T-helper 1 cell treated with Interleukin-12 subunit alpha and Interleukin-12 subunit beta and Interleukin-4 antibody, amounts not matched to agents 30 ng/mL and 1 ng/mL, for 36 hours (primary cell): ENCODE results near the gene NPW. TPM values are rescaled to one million over a fixed set of nuclear protein-coding genes. Genes with fewer than 3 reads are reported as not detected.
"Not testable (repeated sequence)": the region's sequence is repeated elsewhere in the genome, so short reads cannot be mapped to it uniquely, and the experiment has no call there.

ENCODE experiments used
- intact Hi-C: fragments of 100-400 bp; cut with micrococcal nuclease; formaldehyde crosslinking; loops from one replicate; pipeline ENCODE4 v1.15.1; 2024
- total RNA-seq: library from RNA; stranded (reverse); gene quantifications from 2 replicates; pipeline ENCODE4 v1.2.3, GENCODE V29; 2022

The NPW gene
- total RNA-seq, 1 donor from 2014 or later: 0.37 TPM

GRCh38 chr16:1999866-2000514 lies 19.6 kb upstream of the NPW start:
- intact Hi-C loops: loop anchor here (10.0 kb wide), 1 partner anchor 535 kb away; the partner anchor contains the start of genes CEMP1 and PDPK1

- intact Hi-C loops: no loop called here
Measured at GRCh38 chr16:2001035-2001434, 18.6 kb upstream of the NPW start.

GRCh38 chr16:2001456-2002355 lies 17.9 kb upstream of the NPW start:
- intact Hi-C loops: no loop called here

GRCh38 chr16:2002406-2003230 lies 17.0 kb upstream of the NPW start:
- intact Hi-C loops: no loop called here

- intact Hi-C loops: no loop called here
Measured at GRCh38 chr16:2003231-2003826, 16.3 kb upstream of the NPW start.

GRCh38 chr16:2003827-2004641 lies 15.6 kb upstream of the NPW start:
- intact Hi-C loops: no loop called here

- intact Hi-C loops: loop anchor here (5.0 kb wide), 1 partner anchor 143 kb away; no protein-coding TSS in a partner anchor
Measured at GRCh38 chr16:2004795-2005517, 14.6 kb upstream of the NPW start.

- intact Hi-C loops: loop anchor here (5.0 kb wide), 1 partner anchor 143 kb away; no protein-coding TSS in a partner anchor
Measured at GRCh38 chr16:2005646-2006045, 13.9 kb upstream of the NPW start.

- intact Hi-C loops: loop anchor here (5.0 kb wide), 1 partner anchor 144 kb away; no protein-coding TSS in a partner anchor
Measured at GRCh38 chr16:2006317-2006716, 13.3 kb upstream of the NPW start.

GRCh38 chr16:2007081-2007836 lies 12.3 kb upstream of the NPW start:
- intact Hi-C loops: loop anchor here (5.0 kb wide), 1 partner anchor 145 kb away; no protein-coding TSS in a partner anchor

- intact Hi-C loops: loop anchor here (2.0 to 5.0 kb wide), 4 partner anchors 23 to 215 kb away; partner anchors contain the start of genes E4F1, GFER and RPS2
Measured at GRCh38 chr16:2008009-2008526, 11.5 kb upstream of the NPW start.

- intact Hi-C loops: loop anchor here (1.0 to 5.0 kb wide), 7 partner anchors 15 to 214 kb away; partner anchors contain the start of genes E4F1, GFER, NTHL1 and RPS2
Measured at GRCh38 chr16:2008631-2009163, 10.9 kb upstream of the NPW start.

- intact Hi-C loops: loop anchor here (1.0 to 5.0 kb wide), 7 partner anchors 14 to 214 kb away; partner anchors contain the start of genes E4F1, GFER, NTHL1 and RPS2
Measured at GRCh38 chr16:2009164-2009711, 10.3 kb upstream of the NPW start.

- intact Hi-C loops: loop anchor here (1.0 to 5.0 kb wide), 8 partner anchors 13 to 213 kb away; partner anchors contain the start of genes E4F1, GFER, NTHL1 and RPS2
Measured at GRCh38 chr16:2009791-2010510, 9.6 kb upstream of the NPW start, which contains the start of gene ZNF598. Gene ZNF598 (minus strand): TSS chr16:2009821.

- intact Hi-C loops: not testable (repeated sequence)
Measured at GRCh38 chr16:2011726-2012125, 7.9 kb upstream of the NPW start.

- intact Hi-C loops: no loop called here
Measured at GRCh38 chr16:2013527-2013926, 6.1 kb upstream of the NPW start.
